Suprapubic skin (tissue), 4 donors: ENCODE measurements around the gene EPAS1.

Source experiments
- EP300 ChIP-seq: sonication (generic); formaldehyde crosslinking; IDR thresholded peaks from one replicate; pipeline ENCODE4 v1.6.1; 2017; ENCODE audit warnings: antibody characterized with exemption
- POLR2A ChIP-seq, 2 donors: fragments of 450-650 bp; IDR thresholded peaks; one replicate each; pipeline ENCODE4 v1.6.1; 2017; ENCODE audit warnings: antibody characterized with exemption in 2 of 2, mild to moderate bottlenecking in 2 of 2, moderate library complexity in 2 of 2
- POLR2AphosphoS5 ChIP-seq, 3 donors: sonication (generic); formaldehyde crosslinking; IDR thresholded peaks; one replicate each; pipeline ENCODE4 v1.6.1; 2017; ENCODE audit warnings: antibody characterized with exemption in 3 of 3
- TF ChIP-seq, protein P1 (sequence below), 2 donors: fragments of 200-600 bp in 1 of 2; fragments of 450-650 bp in 1 of 2; sonication (generic) in 1 of 2; IDR thresholded peaks; one replicate each; pipeline ENCODE4 v1.5.1; 2016 to 2019; ENCODE audit warnings: antibody characterized with exemption in 2 of 2, mild to moderate bottlenecking in 1 of 2, moderate library complexity in 1 of 2

DNA sequence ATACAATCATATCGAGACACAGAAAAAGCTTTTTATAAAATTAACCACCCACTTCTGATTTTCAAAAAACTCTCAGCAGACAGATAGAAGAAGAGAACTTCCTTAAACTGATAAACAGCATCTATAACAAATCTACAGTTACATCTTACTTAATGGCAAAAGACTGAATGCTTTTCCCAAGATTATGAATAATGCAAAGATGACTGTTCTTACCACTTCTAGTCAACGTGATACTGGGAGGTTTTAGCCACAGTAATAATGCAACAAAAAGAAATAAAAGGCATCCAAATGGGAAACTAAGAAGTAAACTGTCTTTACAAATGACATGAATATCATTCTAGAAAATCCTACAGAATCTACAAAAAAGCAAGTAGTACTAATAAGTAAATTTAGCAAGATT is 124.2 kb downstream of the EPAS1 start:
- TF ChIP-seq, protein P1, sequence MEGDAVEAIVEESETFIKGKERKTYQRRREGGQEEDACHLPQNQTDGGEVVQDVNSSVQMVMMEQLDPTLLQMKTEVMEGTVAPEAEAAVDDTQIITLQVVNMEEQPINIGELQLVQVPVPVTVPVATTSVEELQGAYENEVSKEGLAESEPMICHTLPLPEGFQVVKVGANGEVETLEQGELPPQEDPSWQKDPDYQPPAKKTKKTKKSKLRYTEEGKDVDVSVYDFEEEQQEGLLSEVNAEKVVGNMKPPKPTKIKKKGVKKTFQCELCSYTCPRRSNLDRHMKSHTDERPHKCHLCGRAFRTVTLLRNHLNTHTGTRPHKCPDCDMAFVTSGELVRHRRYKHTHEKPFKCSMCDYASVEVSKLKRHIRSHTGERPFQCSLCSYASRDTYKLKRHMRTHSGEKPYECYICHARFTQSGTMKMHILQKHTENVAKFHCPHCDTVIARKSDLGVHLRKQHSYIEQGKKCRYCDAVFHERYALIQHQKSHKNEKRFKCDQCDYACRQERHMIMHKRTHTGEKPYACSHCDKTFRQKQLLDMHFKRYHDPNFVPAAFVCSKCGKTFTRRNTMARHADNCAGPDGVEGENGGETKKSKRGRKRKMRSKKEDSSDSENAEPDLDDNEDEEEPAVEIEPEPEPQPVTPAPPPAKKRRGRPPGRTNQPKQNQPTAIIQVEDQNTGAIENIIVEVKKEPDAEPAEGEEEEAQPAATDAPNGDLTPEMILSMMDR (IDR thresholded peaks at IDR 0.05) = no peak
- no peak for TF ChIP-seq EP300
- TF ChIP-seq POLR2AphosphoS5 (IDR thresholded peaks at IDR 0.05) = no peak
- no peak for TF ChIP-seq POLR2A (IDR thresholded peaks at IDR 0.05)
